Vagina (tissue), 2 donors: Measurements from ENCODE around the gene TJP2.

Source experiments
- POLR2A ChIP-seq, 2 donors: fragments of 450-650 bp; IDR thresholded peaks; one replicate each; pipeline ENCODE4 v1.6.1; 2017; ENCODE audit warnings: antibody characterized with exemption in 2 of 2, mild to moderate bottlenecking in 2 of 2, moderate library complexity in 2 of 2
- TF ChIP-seq, protein P1 (sequence below), 3 experiments: fragments of 450-650 bp in 2 of 3; fragments of 200-600 bp in 1 of 3; sonication (generic) in 1 of 3; IDR thresholded peaks; one replicate each; pipeline ENCODE4 v1.5.1; 2017 to 2019; ENCODE audit warnings: antibody characterized with exemption in 3 of 3, mild to moderate bottlenecking in 2 of 3, moderate library complexity in 2 of 3

DNA sequence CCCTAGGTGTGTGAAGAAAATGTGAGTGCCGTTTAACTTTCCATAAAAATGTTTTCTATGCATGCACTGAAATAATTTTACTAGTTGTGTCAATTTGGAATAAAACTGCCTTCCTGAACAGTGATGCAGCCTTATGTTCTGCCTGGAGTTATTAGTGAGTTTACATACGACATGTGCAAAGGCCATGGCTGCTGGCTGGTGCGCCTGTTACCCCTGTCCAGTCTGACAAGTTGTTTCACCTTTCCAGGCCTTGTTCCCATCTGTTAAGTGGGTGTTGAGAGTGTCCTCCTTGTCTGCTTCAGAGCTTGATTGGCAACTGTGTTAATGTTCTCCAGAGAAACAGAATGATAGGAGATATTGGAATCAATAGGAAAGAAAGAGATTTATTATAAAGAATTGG is 60.6 kb downstream of the TJP2 start:
- TF ChIP-seq, protein P1, sequence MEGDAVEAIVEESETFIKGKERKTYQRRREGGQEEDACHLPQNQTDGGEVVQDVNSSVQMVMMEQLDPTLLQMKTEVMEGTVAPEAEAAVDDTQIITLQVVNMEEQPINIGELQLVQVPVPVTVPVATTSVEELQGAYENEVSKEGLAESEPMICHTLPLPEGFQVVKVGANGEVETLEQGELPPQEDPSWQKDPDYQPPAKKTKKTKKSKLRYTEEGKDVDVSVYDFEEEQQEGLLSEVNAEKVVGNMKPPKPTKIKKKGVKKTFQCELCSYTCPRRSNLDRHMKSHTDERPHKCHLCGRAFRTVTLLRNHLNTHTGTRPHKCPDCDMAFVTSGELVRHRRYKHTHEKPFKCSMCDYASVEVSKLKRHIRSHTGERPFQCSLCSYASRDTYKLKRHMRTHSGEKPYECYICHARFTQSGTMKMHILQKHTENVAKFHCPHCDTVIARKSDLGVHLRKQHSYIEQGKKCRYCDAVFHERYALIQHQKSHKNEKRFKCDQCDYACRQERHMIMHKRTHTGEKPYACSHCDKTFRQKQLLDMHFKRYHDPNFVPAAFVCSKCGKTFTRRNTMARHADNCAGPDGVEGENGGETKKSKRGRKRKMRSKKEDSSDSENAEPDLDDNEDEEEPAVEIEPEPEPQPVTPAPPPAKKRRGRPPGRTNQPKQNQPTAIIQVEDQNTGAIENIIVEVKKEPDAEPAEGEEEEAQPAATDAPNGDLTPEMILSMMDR (IDR thresholded peaks at IDR 0.05), result no peak
- no peak for TF ChIP-seq POLR2A (IDR thresholded peaks at IDR 0.05)
